GM06990 (cell line): ENCODE measurements around the gene SLC6A20.

Experiments
- DNase-seq: peaks from one replicate; pipeline ENCODE4 v3.0.0-alpha.2; 2011; ENCODE audit not compliant: insufficient read length; ENCODE audit errors: extremely low read depth
- H3K27me3 ChIP-seq: replicated peaks from 2 replicates; pipeline ENCODE4 v1.6.0; 2011; ENCODE audit warnings: low read length; ENCODE audit not compliant: control insufficient read depth, insufficient read depth
- H3K36me3 ChIP-seq: 2 replicates; pipeline ENCODE4 v1.5.1; 2011; ENCODE audit warnings: low read length; ENCODE audit not compliant: control insufficient read depth, insufficient read depth
- H3K4me3 ChIP-seq: replicated peaks from 2 replicates; pipeline ENCODE4 v1.5.1; 2011; ENCODE audit warnings: low read depth, mild to moderate bottlenecking, control low read depth, low read length
- TF ChIP-seq, protein P1 (sequence below): IDR thresholded peaks from 2 replicates; pipeline ENCODE4 v1.5.1; 2011; ENCODE audit warnings: low read length, control low read depth, mild to moderate bottlenecking, inconsistent platforms; ENCODE audit not compliant: insufficient read depth, poor library complexity, severe bottlenecking

The SLC6A20 gene

GRCh38 chr3:45799586-45799985 lies 3.2 kb upstream of the SLC6A20 start:
- TF ChIP-seq, protein P1, sequence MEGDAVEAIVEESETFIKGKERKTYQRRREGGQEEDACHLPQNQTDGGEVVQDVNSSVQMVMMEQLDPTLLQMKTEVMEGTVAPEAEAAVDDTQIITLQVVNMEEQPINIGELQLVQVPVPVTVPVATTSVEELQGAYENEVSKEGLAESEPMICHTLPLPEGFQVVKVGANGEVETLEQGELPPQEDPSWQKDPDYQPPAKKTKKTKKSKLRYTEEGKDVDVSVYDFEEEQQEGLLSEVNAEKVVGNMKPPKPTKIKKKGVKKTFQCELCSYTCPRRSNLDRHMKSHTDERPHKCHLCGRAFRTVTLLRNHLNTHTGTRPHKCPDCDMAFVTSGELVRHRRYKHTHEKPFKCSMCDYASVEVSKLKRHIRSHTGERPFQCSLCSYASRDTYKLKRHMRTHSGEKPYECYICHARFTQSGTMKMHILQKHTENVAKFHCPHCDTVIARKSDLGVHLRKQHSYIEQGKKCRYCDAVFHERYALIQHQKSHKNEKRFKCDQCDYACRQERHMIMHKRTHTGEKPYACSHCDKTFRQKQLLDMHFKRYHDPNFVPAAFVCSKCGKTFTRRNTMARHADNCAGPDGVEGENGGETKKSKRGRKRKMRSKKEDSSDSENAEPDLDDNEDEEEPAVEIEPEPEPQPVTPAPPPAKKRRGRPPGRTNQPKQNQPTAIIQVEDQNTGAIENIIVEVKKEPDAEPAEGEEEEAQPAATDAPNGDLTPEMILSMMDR = no peak
- no peaks in the 10 kb centered on the region; the same call in none of the 2 replicates for H3K27me3 ChIP-seq
- H3K36me3 ChIP-seq = no peaks in the 10 kb centered on the region

GRCh38 chr3:45798034-45798433 lies 1.7 kb upstream of the SLC6A20 start:
- TF ChIP-seq, protein P1 = no peak
- peaks cover 2% of the 10 kb centered on the region for H3K27me3 ChIP-seq

More at GRCh38 chr3:45799586-45799985, 3.2 kb upstream of the SLC6A20 start:
- no peak for DNase-seq
- H3K4me3 ChIP-seq = no peak overlapping the region

DNA sequence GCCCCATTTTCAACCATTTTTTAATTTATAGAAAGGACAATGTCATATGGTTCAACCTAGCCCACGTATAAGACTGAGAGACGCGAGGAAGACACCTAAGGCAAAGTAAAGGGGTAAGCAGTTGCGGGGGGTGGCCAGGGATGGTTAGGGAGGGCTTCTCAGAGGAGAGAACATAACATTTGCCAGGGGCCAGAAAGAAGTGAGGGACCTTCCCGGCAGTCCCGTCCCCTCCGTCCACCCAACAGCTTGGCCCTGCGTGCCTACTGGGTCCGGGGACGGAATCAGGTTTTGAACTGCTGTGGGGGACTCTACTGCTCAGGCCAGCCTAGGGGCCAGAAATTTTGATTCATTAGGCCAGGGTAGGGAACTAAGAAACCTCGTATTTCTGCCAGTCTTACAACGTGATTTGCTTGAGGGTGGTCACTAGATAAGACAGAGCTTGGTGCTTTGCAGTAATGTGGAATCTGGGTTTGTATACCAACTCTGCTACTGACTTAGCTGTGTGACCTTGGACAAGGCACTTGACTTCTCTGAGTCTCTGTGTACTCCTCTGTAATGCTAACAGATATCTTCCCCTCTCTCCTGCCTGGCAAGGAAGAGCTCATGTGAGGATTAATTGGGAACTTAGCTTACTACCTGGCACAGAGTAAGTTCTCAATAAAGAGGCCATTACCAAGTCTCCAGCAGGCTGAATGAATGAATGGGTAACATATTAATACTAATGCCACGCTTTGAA lies 734 bp upstream of the SLC6A20 start:
- H3K27me3 ChIP-seq = peaks cover 2% of the 10 kb centered on the region
- TF ChIP-seq, protein P1 = no peak
- no peak overlapping the region for H3K4me3 ChIP-seq
- no peak for DNase-seq
- no peaks in the 10 kb centered on the region for H3K36me3 ChIP-seq

More at GRCh38 chr3:45798034-45798433, 1.7 kb upstream of the SLC6A20 start:
- DNase-seq = no peak
- Histone ChIP-seq H3K4me3 (no peak overlapping the region), H3K36me3 (no peaks in the 10 kb centered on the region)

GRCh38 chr3:45795509-45795881 lies 841 bp downstream of the SLC6A20 start:
- Histone ChIP-seq H3K4me3 (no peak overlapping the region), H3K27me3 (peaks cover 2% of the 10 kb centered on the region), H3K36me3 (no peaks in the 10 kb centered on the region)
- DNase-seq = no peak
- TF ChIP-seq, protein P1 = no peak

GRCh38 chr3:45794660-45795059 lies 1.7 kb downstream of the SLC6A20 start:
- Histone ChIP-seq H3K36me3 (no peaks in the 10 kb centered on the region), H3K27me3 (peaks cover 2% of the 10 kb centered on the region), H3K4me3 (no peak overlapping the region)
- DNase-seq = no peak
- TF ChIP-seq, protein P1 = no peak

GRCh38 chr3:45794177-45794560 lies 2.2 kb downstream of the SLC6A20 start:
- Histone ChIP-seq H3K27me3 (peaks cover 2% of the 10 kb centered on the region), H3K36me3 (no peaks in the 10 kb centered on the region), H3K4me3 (no peak overlapping the region)
- no peak for DNase-seq
- TF ChIP-seq, protein P1 = no peak
